ENCODE data around the gene GALNT9. TPM values are rescaled to one million over a fixed set of nuclear protein-coding genes. Genes with fewer than 3 reads are reported as not detected.

The GALNT9 gene
- total RNA-seq, 2 experiments from 2014 or later = not detected

GRCh38 chr12:132291402-132292175 is 37.8 kb downstream of the GALNT9 start:
- no peaks in the 10 kb centered on the region for H3K36me3 ChIP-seq (ENCODE audit: insufficient read depth, low read length)
- H3K4me3 ChIP-seq (ENCODE audit: low read length) = no peak overlapping the region
- no peak for TF ChIP-seq CTCF (IDR thresholded peaks at IDR 0.05)
- ChIA-PET CTCF (no interaction called here), POLR2A (no interaction called here)
- no peak overlapping the region for H3K27ac ChIP-seq (ENCODE audit: low read depth in 1 of 2, low read length in 2 of 2)
- H3K27me3 ChIP-seq (ENCODE audit: control insufficient read depth in 1 of 2, insufficient read depth in 2 of 2, low read length in 2 of 2) = peaks cover 8 to 19% of the 10 kb centered on the region in 2 experiments
- Mint-ChIP-seq H3K4me1 (ENCODE audit: low read depth) (no peaks in the 10 kb centered on the region), H3K9me3 (no peaks in the 10 kb centered on the region), H3K36me3 (ENCODE audit: low read depth) (no peaks in the 10 kb centered on the region), H3K27ac (no peak overlapping the region), H3K27me3 (peaks cover 32% of the 10 kb centered on the region), H3K4me3 (no peak overlapping the region)
- DNase-seq (no peak), ATAC-seq (ENCODE audit: poor library complexity) (no peak)
- intact Hi-C loops (cut with DNase I, micrococcal nuclease) = no loop called here
- no peaks in the 10 kb centered on the region for H3K4me1 ChIP-seq (ENCODE audit: insufficient read depth, low read length)
- H3K9me3 ChIP-seq (ENCODE audit: control insufficient read depth in 1 of 2, insufficient read depth in 1 of 2, low read length in 2 of 2) = peaks cover 0 to 46% of the 10 kb centered on the region in 2 experiments

- no peak for DNase-seq
- no peak for ATAC-seq (ENCODE audit: poor library complexity)
- Histone ChIP-seq H3K27me3 (ENCODE audit: control insufficient read depth in 1 of 2, insufficient read depth in 2 of 2, low read length in 2 of 2) (peaks cover 17 to 23% of the 10 kb centered on the region in 2 experiments), H3K27ac (ENCODE audit: low read depth in 1 of 2, low read length in 2 of 2) (no peak overlapping the region), H3K4me1 (ENCODE audit: insufficient read depth, low read length) (peaks cover 9% of the 10 kb centered on the region), H3K36me3 (ENCODE audit: insufficient read depth, low read length) (no peaks in the 10 kb centered on the region), H3K9me3 (ENCODE audit: control insufficient read depth in 1 of 2, insufficient read depth in 1 of 2, low read length in 2 of 2) (peaks cover 0 to 35% of the 10 kb centered on the region in 2 experiments), H3K4me3 (ENCODE audit: low read length) (no peak overlapping the region)
- TF ChIP-seq CTCF (IDR thresholded peaks at IDR 0.05) = no peak
- H3K36me3 Mint-ChIP-seq (ENCODE audit: low read depth) = no peaks in the 10 kb centered on the region
- H3K4me3 Mint-ChIP-seq = no peak overlapping the region
- no peak overlapping the region for H3K27ac Mint-ChIP-seq
- no peaks in the 10 kb centered on the region for H3K4me1 Mint-ChIP-seq (ENCODE audit: low read depth)
- H3K9me3 Mint-ChIP-seq = no peaks in the 10 kb centered on the region
- intact Hi-C loops (cut with DNase I, micrococcal nuclease) = no loop called here
- peaks cover 35% of the 10 kb centered on the region for H3K27me3 Mint-ChIP-seq
- CTCF ChIA-PET = no interaction called here
- POLR2A ChIA-PET = no interaction called here
These were observed 39.2 kb downstream of the GALNT9 start for GRCh38 chr12:132290203-132290540.

- Mint-ChIP-seq H3K9me3 (no peaks in the 10 kb centered on the region), H3K4me1 (ENCODE audit: low read depth) (no peaks in the 10 kb centered on the region), H3K36me3 (ENCODE audit: low read depth) (no peaks in the 10 kb centered on the region), H3K27me3 (peaks cover 35% of the 10 kb centered on the region), H3K27ac (no peak overlapping the region), H3K4me3 (no peak overlapping the region)
- POLR2A ChIA-PET = no interaction called here
- Histone ChIP-seq H3K9me3 (ENCODE audit: control insufficient read depth in 1 of 2, insufficient read depth in 1 of 2, low read length in 2 of 2) (peaks cover 0 to 29% of the 10 kb centered on the region in 2 experiments), H3K27me3 (ENCODE audit: control insufficient read depth in 1 of 2, insufficient read depth in 2 of 2, low read length in 2 of 2) (peaks cover 17 to 23% of the 10 kb centered on the region in 2 experiments), H3K27ac (ENCODE audit: low read depth in 1 of 2, low read length in 2 of 2) (no peak overlapping the region), H3K4me1 (ENCODE audit: insufficient read depth, low read length) (peaks cover 13% of the 10 kb centered on the region), H3K36me3 (ENCODE audit: insufficient read depth, low read length) (no peaks in the 10 kb centered on the region), H3K4me3 (ENCODE audit: low read length) (no peak overlapping the region)
- intact Hi-C loops (cut with DNase I, micrococcal nuclease) = no loop called here
- no peak for TF ChIP-seq CTCF (IDR thresholded peaks at IDR 0.05)
- CTCF ChIA-PET = no interaction called here
- no peak for DNase-seq
- ATAC-seq (ENCODE audit: poor library complexity) = no peak
These were observed 39.8 kb downstream of the GALNT9 start for GRCh38 chr12:132289356-132290202.

All from CD4-positive, alpha-beta T cell (primary cell).